Activated naive CD4-positive, alpha-beta T cell treated with Interleukin-2 at 50 U/mL for 16 hours (primary cell): ENCODE measurements around the gene NCDN.
"Not testable (repeated sequence)": the region's sequence is repeated elsewhere in the genome, so short reads cannot be mapped to it uniquely, and the experiment has no call there.

Source experiments
- DNase-seq: peaks from one replicate; pipeline ENCODE4 v3.0.0-alpha.2; 2020

The NCDN gene

GRCh38 chr1:35572296-35572695 is 14.7 kb downstream of the NCDN start:
- DNase-seq, result no peak

- no peak for DNase-seq
These were observed 15.9 kb downstream of the NCDN start, which contains the start of gene TFAP2E for GRCh38 chr1:35573198-35574124. Gene TFAP2E (plus strand): TSS chr1:35573314. CDS start chr1:35573578, 264 bp downstream.

GRCh38 chr1:35574125-35574654 is 16.6 kb downstream of the NCDN start:
- no peak for DNase-seq

GRCh38 chr1:35574655-35575415 is 17.2 kb downstream of the NCDN start:
- DNase-seq, result no peak

- no peak for DNase-seq
These were observed 17.9 kb downstream of the NCDN start for GRCh38 chr1:35575416-35575958.

GRCh38 chr1:35576061-35576765 is 18.6 kb downstream of the NCDN start:
- DNase-seq, result no peak

- DNase-seq, result not testable (repeated sequence)
These were observed 19.1 kb downstream of the NCDN start for GRCh38 chr1:35576766-35577070.

- DNase-seq, result peak; percentile 58
These were observed 19.7 kb downstream of the NCDN start for GRCh38 chr1:35577071-35577998.

GRCh38 chr1:35580949-35581388 is 23.4 kb downstream of the NCDN start:
- DNase-seq, result no peak

- not testable (repeated sequence) for DNase-seq
These were observed 24.0 kb downstream of the NCDN start for GRCh38 chr1:35581621-35582020.

GRCh38 chr1:35585281-35585680 is 27.7 kb downstream of the NCDN start:
- no peak for DNase-seq

GRCh38 chr1:35585805-35586204 is 28.2 kb downstream of the NCDN start:
- DNase-seq, result not testable (repeated sequence)

- no peak for DNase-seq
These were observed 29.2 kb downstream of the NCDN start for GRCh38 chr1:35586808-35587207.

GRCh38 chr1:35587736-35588135 is 30.1 kb downstream of the NCDN start:
- no peak for DNase-seq

- no peak for DNase-seq
These were observed 30.8 kb downstream of the NCDN start for GRCh38 chr1:35588197-35588910.

- DNase-seq, result no peak
These were observed 32.2 kb downstream of the NCDN start for GRCh38 chr1:35589516-35590427.

- DNase-seq, result no peak
These were observed 33.0 kb downstream of the NCDN start for GRCh38 chr1:35590476-35591040.

GRCh38 chr1:35591211-35591610 is 33.6 kb downstream of the NCDN start:
- DNase-seq, result no peak
